Mucosa of descending colon (tissue), 3 donors: ENCODE measurements around the gene DNAH17. TPM values are rescaled to one million over a fixed set of nuclear protein-coding genes. Genes with fewer than 3 reads are reported as not detected.
A peak's percentile ranks its signal among the peaks of the same experiment; 100 is the strongest.
"Not testable (repeated sequence)": the region's sequence is repeated elsewhere in the genome, so short reads cannot be mapped to it uniquely, and the experiment has no call there.

Experiments used
- ATAC-seq: fragments of 200-7000 bp; cut with Tn5 transposase; one replicate; pipeline ENCODE4 v1.9.1; 2020; ENCODE audit warnings: mild to moderate bottlenecking, moderate library complexity
- DNase-seq, 3 donors: peaks; one replicate each; pipeline ENCODE4 v3.0.0-alpha.2; 2020
- H3K36me3 ChIP-seq: fragments of 200-600 bp; one replicate; pipeline ENCODE4 v1.8.0; 2021; ENCODE audit warnings: low read depth, mild to moderate bottlenecking
- H3K4me1 ChIP-seq: fragments of 200-600 bp; one replicate; pipeline ENCODE4 v1.8.0; 2021; ENCODE audit warnings: low read depth, mild to moderate bottlenecking
- H3K4me3 ChIP-seq: fragments of 200-600 bp; one replicate; pipeline ENCODE4 v1.8.0; 2021; ENCODE audit warnings: mild to moderate bottlenecking
- H3K9me3 ChIP-seq: fragments of 200-600 bp; one replicate; pipeline ENCODE4 v1.8.0; 2021; ENCODE audit warnings: mild to moderate bottlenecking
- CTCF ChIP-seq: fragments of 200-600 bp; IDR thresholded peaks from one replicate; pipeline ENCODE4 v1.8.0; 2022; ENCODE audit warnings: antibody characterized with exemption, mild to moderate bottlenecking
- intact Hi-C, 2 donors: fragments of 100-400 bp; cut with DNase I in 1 of 2; cut with micrococcal nuclease in 1 of 2; formaldehyde crosslinking; loops; one replicate each; pipeline versions ENCODE4 v1.11.0 to v1.11.1; 2022; cut with DNase I, micrococcal nuclease
- total RNA-seq, 3 donors: library from RNA; stranded (reverse); fragmentation: NEBNext Ultra II Directional in 2 of 3; extraction: Animal tissue kit (Norgen Biotek cat#: 25700) in 2 of 3; gene quantifications; one replicate each; pipeline versions ENCODE4 v1.2.1 to v1.2.4, GENCODE V29; 2021 to 2023
- donor health status: DM: no; HTN: no; CAD: no; lungs with moderate emphysema.
- donor health status: DM: no; HTN: no; CAD: no.
- donor health status: DM: no; HTN: yes; CAD: no.

The DNAH17 gene
- total RNA-seq, 3 donors from 2014 or later, result 0.06 to 0.17 TPM; not detected in 1

GRCh38 chr17:78504156-78504925 is 72.9 kb downstream of the DNAH17 start:
- no peaks in the 10 kb centered on the region for H3K36me3 ChIP-seq
- no peak overlapping the region for H3K4me3 ChIP-seq
- TF ChIP-seq CTCF, result no peak
- DNase-seq, result peak in 1 of 3 donors; percentile 20
- no peaks in the 10 kb centered on the region for H3K9me3 ChIP-seq
- intact Hi-C loops, result no loop called here
- H3K4me1 ChIP-seq, result no peaks in the 10 kb centered on the region
- no peak for ATAC-seq

- DNase-seq, H3K36me3 ChIP-seq, ATAC-seq, intact Hi-C loops, H3K9me3 ChIP-seq, H3K4me3 ChIP-seq, H3K4me1 ChIP-seq: not testable (repeated sequence)
Measured at GRCh38 chr17:78503388-78503787, 73.8 kb downstream of the DNAH17 start.

GRCh38 chr17:78502611-78503148 is 74.5 kb downstream of the DNAH17 start:
- Histone ChIP-seq H3K36me3 (no peaks in the 10 kb centered on the region), H3K4me3 (no peak overlapping the region), H3K9me3 (no peaks in the 10 kb centered on the region), H3K4me1 (no peaks in the 10 kb centered on the region)
- no peak for TF ChIP-seq CTCF
- DNase-seq, result peak in 1 of 3 donors; percentile 39
- no peak for ATAC-seq
- intact Hi-C loops, result no loop called here

GRCh38 chr17:78501241-78502036 is 75.8 kb downstream of the DNAH17 start:
- no peak for ATAC-seq
- H3K4me3 ChIP-seq, result no peak overlapping the region
- no peaks in the 10 kb centered on the region for H3K4me1 ChIP-seq
- no peak for TF ChIP-seq CTCF
- H3K36me3 ChIP-seq, result no peaks in the 10 kb centered on the region
- H3K9me3 ChIP-seq, result no peaks in the 10 kb centered on the region
- intact Hi-C loops, result no loop called here
- no peak for DNase-seq

- Histone ChIP-seq H3K4me1 (no peaks in the 10 kb centered on the region), H3K36me3 (no peaks in the 10 kb centered on the region), H3K9me3 (no peaks in the 10 kb centered on the region), H3K4me3 (no peak overlapping the region)
- ATAC-seq (no peak), DNase-seq (peak in 1 of 3 donors; percentile 13)
- no peak for TF ChIP-seq CTCF
- intact Hi-C loops, result no loop called here
Measured at GRCh38 chr17:78500806-78501205, 76.4 kb downstream of the DNAH17 start.
